ENCODE results near the gene BCS1L.
A peak's percentile ranks its signal among the peaks of the same experiment; 100 is the strongest.

BCS1L gene

GRCh38 chr2:218643751-218644310 is 15.7 kb upstream of the BCS1L start:
- Histone ChIP-seq H3K4me3 (ENCODE audit: control insufficient read depth in 1 of 7, extremely low read depth in 1 of 7, insufficient read depth in 4 of 7, low read depth in 2 of 7, low read length in 6 of 7) (no peak overlapping the region), H3K4me1 (ENCODE audit: control extremely low read depth in 1 of 4, control insufficient read depth in 4 of 4, insufficient read depth in 4 of 4, low read length in 3 of 4) (no peaks in the 10 kb centered on the region), H3K9me3 (ENCODE audit: control extremely low read depth in 1 of 5, control insufficient read depth in 4 of 5, insufficient read depth in 2 of 5, low read depth in 1 of 5, low read length in 4 of 5) (no peaks in the 10 kb centered on the region), H3K27me3 (replicated peaks in 2 of 5; ENCODE audit: control insufficient read depth in 4 of 5, insufficient read depth in 5 of 5, low read length in 4 of 5) (no peaks in the 10 kb centered on the region), H3K36me3 (ENCODE audit: control insufficient read depth in 4 of 4, insufficient read depth in 4 of 4, low read length in 3 of 4) (peaks cover 28 to 86% (median 68%) of the 10 kb centered on the region in 4 experiments), H3K27ac (ENCODE audit: insufficient read depth in 1 of 2, low read depth in 1 of 2, low read length in 2 of 2, poor library complexity in 1 of 2, severe bottlenecking in 2 of 2) (no peak overlapping the region)
- DNase-seq: no peak
- CTCF ChIA-PET: interaction anchor here (0.7 to 11.1 kb wide), 2 partner anchors 14 to 798 kb away, joined by 3 to 75 read pairs; partner anchors contain the start of genes BCS1L and ZNF142
- 97% methylated on average over 9 of the region's 10 CpGs for WGBS (ENCODE audit: insufficient coverage)
- POLR2A ChIA-PET: no interaction called here

GRCh38 chr2:218644721-218645120 is 14.8 kb upstream of the BCS1L start:
- POLR2A ChIA-PET: no interaction called here
- H3K27ac ChIP-seq (ENCODE audit: insufficient read depth in 1 of 2, low read depth in 1 of 2, low read length in 2 of 2, poor library complexity in 1 of 2, severe bottlenecking in 2 of 2): no peak overlapping the region

GRCh38 chr2:218645126-218645525 is 14.4 kb upstream of the BCS1L start:
- no peak overlapping the region for H3K27ac ChIP-seq (ENCODE audit: insufficient read depth in 1 of 2, low read depth in 1 of 2, low read length in 2 of 2, poor library complexity in 1 of 2, severe bottlenecking in 2 of 2)
- CTCF ChIA-PET: interaction anchor here (0.9 to 11.1 kb wide), 3 partner anchors 13 to 354 kb away, joined by 4 to 75 read pairs (median 4); partner anchors contain the start of genes BCS1L and ZNF142
- H3K27me3 ChIP-seq (replicated peaks in 2 of 5; ENCODE audit: control insufficient read depth in 4 of 5, insufficient read depth in 5 of 5, low read length in 4 of 5): no peaks in the 10 kb centered on the region
- no peaks in the 10 kb centered on the region for H3K4me1 ChIP-seq (ENCODE audit: control extremely low read depth in 1 of 4, control insufficient read depth in 4 of 4, insufficient read depth in 4 of 4, low read length in 3 of 4)
- no CpG with 5 or more reads among the region's 1 CpG for WGBS (ENCODE audit: insufficient coverage)
- H3K4me3 ChIP-seq (ENCODE audit: control insufficient read depth in 1 of 7, extremely low read depth in 1 of 7, insufficient read depth in 4 of 7, low read depth in 2 of 7, low read length in 6 of 7): no peak overlapping the region
- no peaks in the 10 kb centered on the region for H3K9me3 ChIP-seq (ENCODE audit: control extremely low read depth in 1 of 5, control insufficient read depth in 4 of 5, insufficient read depth in 2 of 5, low read depth in 1 of 5, low read length in 4 of 5)
- no peak for DNase-seq
- POLR2A ChIA-PET: no interaction called here
- H3K36me3 ChIP-seq (ENCODE audit: control insufficient read depth in 4 of 4, insufficient read depth in 4 of 4, low read length in 3 of 4): peaks cover 24 to 88% (median 70%) of the 10 kb centered on the region in 4 experiments

More at GRCh38 chr2:218644721-218645120, 14.8 kb upstream of the BCS1L start:
- Histone ChIP-seq H3K9me3 (ENCODE audit: control extremely low read depth in 1 of 5, control insufficient read depth in 4 of 5, insufficient read depth in 2 of 5, low read depth in 1 of 5, low read length in 4 of 5) (no peaks in the 10 kb centered on the region), H3K36me3 (ENCODE audit: control insufficient read depth in 4 of 4, insufficient read depth in 4 of 4, low read length in 3 of 4) (peaks cover 24 to 87% (median 70%) of the 10 kb centered on the region in 4 experiments), H3K27me3 (replicated peaks in 2 of 5; ENCODE audit: control insufficient read depth in 4 of 5, insufficient read depth in 5 of 5, low read length in 4 of 5) (no peaks in the 10 kb centered on the region), H3K4me1 (ENCODE audit: control extremely low read depth in 1 of 4, control insufficient read depth in 4 of 4, insufficient read depth in 4 of 4, low read length in 3 of 4) (no peaks in the 10 kb centered on the region), H3K4me3 (ENCODE audit: control insufficient read depth in 1 of 7, extremely low read depth in 1 of 7, insufficient read depth in 4 of 7, low read depth in 2 of 7, low read length in 6 of 7) (no peak overlapping the region)
- CTCF ChIA-PET: interaction anchor here (11.1 kb wide), 1 partner anchor 13 kb away, joined by 75 read pairs; the partner anchor contains the start of genes BCS1L and ZNF142
- WGBS (ENCODE audit: insufficient coverage): 94% methylated on average over 10 of the region's 11 CpGs
- no peak for DNase-seq

- CTCF ChIA-PET: interaction anchor here (1.0 to 11.1 kb wide), 7 partner anchors 9 to 355 kb away, joined by 3 to 75 read pairs (median 4); partner anchors contain the start of genes BCS1L, PLCD4 and ZNF142
Observed at GRCh38 chr2:218648088-218648786, 11.2 kb upstream of the BCS1L start.

GRCh38 chr2:218648787-218649100 is 10.7 kb upstream of the BCS1L start:
- 94% methylated on average over 11 of the region's 11 CpGs for WGBS (ENCODE audit: insufficient coverage)
- Histone ChIP-seq H3K4me1 (ENCODE audit: control extremely low read depth in 1 of 4, control insufficient read depth in 4 of 4, insufficient read depth in 4 of 4, low read length in 3 of 4) (no peaks in the 10 kb centered on the region), H3K27me3 (replicated peaks in 2 of 5; ENCODE audit: control insufficient read depth in 4 of 5, insufficient read depth in 5 of 5, low read length in 4 of 5) (no peaks in the 10 kb centered on the region), H3K9me3 (ENCODE audit: control extremely low read depth in 1 of 5, control insufficient read depth in 4 of 5, insufficient read depth in 2 of 5, low read depth in 1 of 5, low read length in 4 of 5) (no peaks in the 10 kb centered on the region), H3K36me3 (ENCODE audit: control insufficient read depth in 4 of 4, insufficient read depth in 4 of 4, low read length in 3 of 4) (peaks cover 18 to 91% (median 73%) of the 10 kb centered on the region in 4 experiments), H3K27ac (ENCODE audit: insufficient read depth in 1 of 2, low read depth in 1 of 2, low read length in 2 of 2, poor library complexity in 1 of 2, severe bottlenecking in 2 of 2) (no peak overlapping the region), H3K4me3 (ENCODE audit: control insufficient read depth in 1 of 7, extremely low read depth in 1 of 7, insufficient read depth in 4 of 7, low read depth in 2 of 7, low read length in 6 of 7) (no peak overlapping the region)
- DNase-seq: no peak
- ChIA-PET CTCF (interaction anchor here (1.0 to 11.1 kb wide), 7 partner anchors 9 to 200 kb away, joined by 3 to 75 read pairs (median 4); partner anchors contain the start of genes BCS1L, PLCD4 and ZNF142), POLR2A (no interaction called here)

More at GRCh38 chr2:218648088-218648786, 11.2 kb upstream of the BCS1L start:
- DNase-seq: peak; percentile 67 to 78 (median 72)
- 82% methylated on average over 8 of the region's 9 CpGs for WGBS (ENCODE audit: insufficient coverage)
- no peaks in the 10 kb centered on the region for H3K4me1 ChIP-seq (ENCODE audit: control extremely low read depth in 1 of 4, control insufficient read depth in 4 of 4, insufficient read depth in 4 of 4, low read length in 3 of 4)
- H3K36me3 ChIP-seq (ENCODE audit: control insufficient read depth in 4 of 4, insufficient read depth in 4 of 4, low read length in 3 of 4): peaks cover 18 to 92% (median 74%) of the 10 kb centered on the region in 4 experiments
- no peaks in the 10 kb centered on the region for H3K27me3 ChIP-seq (replicated peaks in 2 of 5; ENCODE audit: control insufficient read depth in 4 of 5, insufficient read depth in 5 of 5, low read length in 4 of 5)
- no peak overlapping the region for H3K27ac ChIP-seq (ENCODE audit: insufficient read depth in 1 of 2, low read depth in 1 of 2, low read length in 2 of 2, poor library complexity in 1 of 2, severe bottlenecking in 2 of 2)
- no peak overlapping the region for H3K4me3 ChIP-seq (ENCODE audit: control insufficient read depth in 1 of 7, extremely low read depth in 1 of 7, insufficient read depth in 4 of 7, low read depth in 2 of 7, low read length in 6 of 7)
- POLR2A ChIA-PET: no interaction called here
- H3K9me3 ChIP-seq (ENCODE audit: control extremely low read depth in 1 of 5, control insufficient read depth in 4 of 5, insufficient read depth in 2 of 5, low read depth in 1 of 5, low read length in 4 of 5): no peaks in the 10 kb centered on the region

- no peak for DNase-seq
- POLR2A ChIA-PET: no interaction called here
- Histone ChIP-seq H3K4me1 (ENCODE audit: control extremely low read depth in 1 of 4, control insufficient read depth in 4 of 4, insufficient read depth in 4 of 4, low read length in 3 of 4) (peaks cover 6 to 19% (median 17%) of the 10 kb centered on the region in 4 experiments), H3K9me3 (ENCODE audit: control extremely low read depth in 1 of 5, control insufficient read depth in 4 of 5, insufficient read depth in 2 of 5, low read depth in 1 of 5, low read length in 4 of 5) (no peaks in the 10 kb centered on the region), H3K27me3 (replicated peaks in 2 of 5; ENCODE audit: control insufficient read depth in 4 of 5, insufficient read depth in 5 of 5, low read length in 4 of 5) (no peaks in the 10 kb centered on the region), H3K36me3 (ENCODE audit: control insufficient read depth in 4 of 4, insufficient read depth in 4 of 4, low read length in 3 of 4) (peaks cover 15 to 62% (median 46%) of the 10 kb centered on the region in 4 experiments), H3K4me3 (ENCODE audit: control insufficient read depth in 1 of 7, extremely low read depth in 1 of 7, insufficient read depth in 4 of 7, low read depth in 2 of 7, low read length in 6 of 7) (no peak overlapping the region), H3K27ac (ENCODE audit: insufficient read depth in 1 of 2, low read depth in 1 of 2, low read length in 2 of 2, poor library complexity in 1 of 2, severe bottlenecking in 2 of 2) (no peak overlapping the region)
- 100% methylated on average over 2 of the region's 2 CpGs for WGBS (ENCODE audit: insufficient coverage)
- CTCF ChIA-PET: interaction anchor here (0.8 to 8.7 kb wide), 5 partner anchors 10 to 192 kb away, joined by 3 to 75 read pairs (median 3); partner anchors contain the start of genes RNF25 and STK36
Observed at GRCh38 chr2:218655751-218656150, 3.7 kb upstream of the BCS1L start.
